ENCODE results near the gene ATP2A1.
"Not testable (repeated sequence)": the region's sequence is repeated elsewhere in the genome, so short reads cannot be mapped to it uniquely, and the experiment has no call there.

ATP2A1 gene

GRCh38 chr16:28883221-28883996 is 5.1 kb downstream of the ATP2A1 start:
- DNase-seq = no peak

- no peak for DNase-seq
These were observed 5.8 kb downstream of the ATP2A1 start for GRCh38 chr16:28884045-28884444.

GRCh38 chr16:28886945-28887344 is 8.7 kb downstream of the ATP2A1 start:
- no peak for DNase-seq

- DNase-seq = not testable (repeated sequence)
These were observed 12.1 kb downstream of the ATP2A1 start for GRCh38 chr16:28890355-28890754.

GRCh38 chr16:28891964-28892890 is 13.9 kb downstream of the ATP2A1 start:
- no peak for DNase-seq

- no peak for DNase-seq
These were observed 15.0 kb downstream of the ATP2A1 start for GRCh38 chr16:28893291-28893690.

GRCh38 chr16:28895609-28896008 is 17.3 kb downstream of the ATP2A1 start:
- no peak for DNase-seq

GRCh38 chr16:28897826-28898225 is 19.5 kb downstream of the ATP2A1 start:
- no peak for DNase-seq

GRCh38 chr16:28898266-28898665 is 20.0 kb downstream of the ATP2A1 start:
- no peak for DNase-seq

- no peak for DNase-seq
These were observed 20.7 kb downstream of the ATP2A1 start for GRCh38 chr16:28898942-28899341.

GRCh38 chr16:28899882-28900590 is 21.7 kb downstream of the ATP2A1 start:
- DNase-seq = no peak

GRCh38 chr16:28900601-28901000 is 22.3 kb downstream of the ATP2A1 start:
- DNase-seq = no peak

- no peak for DNase-seq
These were observed 23.6 kb downstream of the ATP2A1 start for GRCh38 chr16:28901862-28902261.

- no peak for DNase-seq
These were observed 24.6 kb downstream of the ATP2A1 start for GRCh38 chr16:28902909-28903308.

- no peak for DNase-seq
These were observed 25.2 kb downstream of the ATP2A1 start for GRCh38 chr16:28903344-28904042.

- no peak for DNase-seq
These were observed 26.1 kb downstream of the ATP2A1 start for GRCh38 chr16:28904363-28904762.

- no peak for DNase-seq
These were observed 26.5 kb downstream of the ATP2A1 start for GRCh38 chr16:28904828-28905227.

GRCh38 chr16:28905229-28905754 is 27.0 kb downstream of the ATP2A1 start:
- peak; percentile 13 for DNase-seq

- peak; percentile 39 for DNase-seq
These were observed 27.6 kb downstream of the ATP2A1 start for GRCh38 chr16:28905800-28906372.

- DNase-seq = no peak
These were observed 32.1 kb downstream of the ATP2A1 start for GRCh38 chr16:28910086-28911031.

GRCh38 chr16:28912558-28912957 is 34.3 kb downstream of the ATP2A1 start:
- DNase-seq = no peak

Measured in retina (tissue), 1 donor.